ENCODE measurements around the gene COPS9.

Gene COPS9

DNA sequence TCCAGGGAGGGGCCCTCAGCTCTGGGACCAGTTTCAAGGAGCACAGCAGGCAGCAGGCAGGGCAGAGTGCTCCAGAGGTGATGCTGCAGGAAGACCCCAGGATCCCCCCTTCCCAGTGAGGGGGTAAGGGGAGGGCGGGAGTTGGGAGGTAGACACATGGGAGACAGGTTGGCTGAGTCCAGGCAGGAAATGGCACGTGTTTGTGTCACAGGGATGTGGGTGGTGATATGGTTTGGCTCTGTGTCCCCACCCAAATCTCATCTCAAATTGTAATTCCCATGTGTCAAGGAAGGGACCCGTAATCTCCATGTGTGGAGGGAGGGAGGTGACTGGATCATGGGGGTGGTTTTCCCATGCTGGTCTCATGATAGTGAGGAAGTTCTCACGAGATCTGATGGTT is 29.6 kb upstream of the COPS9 start:
- no peak for DNase-seq

DNA sequence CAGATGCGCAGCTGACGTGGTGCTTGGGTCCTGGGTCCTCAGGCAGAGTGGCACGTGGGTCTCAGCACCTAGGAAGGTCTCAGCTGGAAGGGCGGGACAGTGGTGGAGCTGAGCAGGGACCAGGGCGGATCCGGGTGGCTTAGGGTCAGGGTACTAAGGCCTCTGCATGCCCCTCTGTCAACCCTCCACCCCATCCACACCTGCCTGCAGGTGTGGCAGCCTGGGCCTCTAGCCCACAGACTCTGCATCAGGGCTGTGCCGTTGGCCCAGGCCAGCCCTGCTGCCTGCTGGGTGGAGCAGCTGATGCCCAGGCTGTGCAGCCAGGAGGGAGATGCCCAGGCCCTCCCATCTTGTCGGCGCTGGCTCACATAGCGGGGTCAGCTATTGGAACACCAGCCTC is 28.9 kb upstream of the COPS9 start:
- DNase-seq = no peak

DNA sequence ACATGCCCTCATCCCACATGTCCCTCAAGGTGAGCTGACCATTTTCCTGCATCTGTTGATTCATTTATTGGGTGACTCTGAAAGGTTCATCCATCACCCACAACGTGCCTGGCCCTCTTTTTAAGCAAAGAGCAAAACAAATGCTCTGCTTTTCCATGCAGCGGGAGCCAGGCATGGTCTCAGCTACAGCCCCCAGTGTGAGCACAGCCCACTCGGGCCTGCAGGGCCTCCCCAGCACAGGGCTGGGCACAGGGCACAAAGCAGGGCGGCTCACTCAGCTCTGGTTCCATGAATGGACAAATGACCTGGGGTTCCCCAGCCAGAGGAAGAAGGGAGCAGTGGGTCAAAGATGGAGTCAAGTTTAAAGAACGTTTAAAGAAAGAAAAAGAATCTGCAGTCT is 28.5 kb upstream of the COPS9 start:
- DNase-seq = no peak

- DNase-seq = no peak
Observed at GRCh38 chr2:240163844-240164574, 27.9 kb upstream of the COPS9 start.

DNA sequence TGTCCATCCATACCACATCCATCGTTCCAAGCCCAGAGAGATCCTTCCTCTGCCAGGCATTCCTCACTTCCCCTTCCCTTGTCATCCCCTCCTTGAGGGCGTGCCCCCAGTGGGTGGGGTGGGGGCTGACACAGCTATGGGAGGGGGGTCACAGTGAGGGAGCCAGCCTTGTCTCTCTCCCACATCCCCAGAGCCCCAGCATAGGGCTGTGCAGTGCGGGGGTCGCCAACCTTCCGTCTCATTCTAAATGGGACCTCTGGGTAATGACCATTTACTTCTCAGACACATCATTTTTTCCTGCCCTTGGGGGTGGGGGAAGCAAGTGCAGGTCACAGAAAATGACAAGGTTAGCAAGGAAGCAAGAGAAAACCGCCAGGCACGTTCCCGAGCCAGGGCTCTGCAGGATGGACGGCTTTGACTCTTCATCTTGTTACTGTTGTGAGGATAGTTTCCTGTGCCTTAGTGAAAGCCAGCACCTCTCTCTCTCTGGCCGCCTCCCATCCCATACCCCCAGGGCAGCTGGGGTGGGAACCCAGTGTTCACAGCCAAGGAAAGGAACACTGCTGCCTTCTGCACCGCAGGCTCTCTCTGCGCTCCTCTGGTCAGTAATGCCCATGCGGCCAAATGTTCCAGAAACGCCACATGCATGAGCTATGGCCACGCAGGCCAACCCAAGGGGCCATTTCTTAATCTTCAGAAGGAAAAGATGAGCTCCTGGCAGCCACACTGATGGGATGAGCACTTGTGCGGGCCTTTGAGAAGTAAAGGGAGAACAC is 27.0 kb upstream of the COPS9 start:
- DNase-seq = no peak

DNA sequence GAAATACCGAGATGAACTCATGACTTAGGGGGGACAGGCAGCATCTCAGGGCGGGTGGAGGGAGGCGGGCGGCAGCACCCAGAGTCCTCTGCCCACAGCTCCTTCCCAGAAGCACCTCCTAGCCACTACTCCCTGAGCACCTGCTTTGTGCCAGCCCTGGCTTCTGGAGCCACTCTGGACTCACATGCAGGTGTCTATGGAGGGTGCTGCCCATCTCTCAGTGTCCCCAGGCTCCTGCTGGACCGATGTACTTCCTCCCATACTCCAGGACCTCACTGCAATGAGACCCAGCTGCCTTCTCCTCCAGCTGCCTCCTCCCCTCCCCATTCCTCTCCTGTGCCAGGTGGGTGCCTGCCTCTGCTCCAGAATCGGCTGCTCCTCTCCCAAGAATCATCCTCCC is 26.4 kb upstream of the COPS9 start:
- no peak for DNase-seq

GRCh38 chr2:240162032-240162431 is 25.9 kb upstream of the COPS9 start:
- no peak for DNase-seq

DNA sequence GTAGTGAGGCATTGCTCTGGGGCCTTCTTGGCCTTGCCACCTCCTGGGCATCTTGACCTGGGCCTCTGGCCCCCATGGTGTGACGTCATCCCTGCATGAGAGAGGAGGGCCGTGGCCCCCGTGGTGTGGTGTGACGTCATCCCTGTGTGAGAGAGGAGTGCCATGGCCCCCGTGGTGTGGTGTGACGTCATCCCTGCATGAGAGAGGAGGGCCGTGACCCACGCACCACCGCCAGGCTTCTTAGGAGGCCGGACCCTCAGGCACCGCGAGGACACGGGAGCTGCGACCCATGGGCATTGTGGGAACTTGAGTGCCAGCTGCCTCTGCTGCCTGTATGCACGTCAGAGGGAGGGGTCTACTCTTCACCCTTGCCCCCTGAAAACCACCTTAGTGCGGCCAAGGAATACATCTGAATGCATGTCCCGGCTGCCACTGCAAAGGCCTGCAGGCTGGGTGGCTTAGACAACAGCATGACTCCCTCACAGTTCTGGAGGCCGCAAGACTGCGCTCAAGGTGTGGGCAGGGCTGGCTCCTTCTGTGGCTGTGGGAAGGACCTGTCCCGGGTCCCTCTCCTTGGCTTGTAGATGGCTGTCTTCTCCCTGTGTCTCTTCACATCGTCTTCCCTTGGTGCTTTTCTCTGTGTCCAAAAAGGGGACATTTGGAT is 25.1 kb upstream of the COPS9 start:
- no peak for DNase-seq

- DNase-seq = no peak
Observed at GRCh38 chr2:240160291-240161086, 24.4 kb upstream of the COPS9 start.

GRCh38 chr2:240159251-240159839 is 23.2 kb upstream of the COPS9 start:
- no peak for DNase-seq

DNA sequence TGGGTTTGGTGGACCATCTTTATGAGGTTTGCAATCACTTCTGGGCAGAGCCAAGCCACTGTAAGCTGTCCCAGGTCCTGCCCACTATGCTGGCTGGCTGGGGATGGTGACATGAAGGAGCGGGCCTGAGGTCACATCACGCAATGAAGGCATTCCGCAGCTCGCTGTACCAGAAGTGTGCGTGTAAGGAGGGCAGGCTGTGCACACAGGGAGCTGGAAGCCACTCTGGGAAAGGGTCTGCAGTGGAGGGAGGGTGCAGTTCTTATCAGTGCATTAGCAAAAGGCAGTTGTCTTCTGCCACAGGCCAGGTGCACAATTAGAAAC is 21.0 kb upstream of the COPS9 start:
- no peak for DNase-seq

GRCh38 chr2:240156435-240157146 is 20.5 kb upstream of the COPS9 start:
- no peak for DNase-seq

DNA sequence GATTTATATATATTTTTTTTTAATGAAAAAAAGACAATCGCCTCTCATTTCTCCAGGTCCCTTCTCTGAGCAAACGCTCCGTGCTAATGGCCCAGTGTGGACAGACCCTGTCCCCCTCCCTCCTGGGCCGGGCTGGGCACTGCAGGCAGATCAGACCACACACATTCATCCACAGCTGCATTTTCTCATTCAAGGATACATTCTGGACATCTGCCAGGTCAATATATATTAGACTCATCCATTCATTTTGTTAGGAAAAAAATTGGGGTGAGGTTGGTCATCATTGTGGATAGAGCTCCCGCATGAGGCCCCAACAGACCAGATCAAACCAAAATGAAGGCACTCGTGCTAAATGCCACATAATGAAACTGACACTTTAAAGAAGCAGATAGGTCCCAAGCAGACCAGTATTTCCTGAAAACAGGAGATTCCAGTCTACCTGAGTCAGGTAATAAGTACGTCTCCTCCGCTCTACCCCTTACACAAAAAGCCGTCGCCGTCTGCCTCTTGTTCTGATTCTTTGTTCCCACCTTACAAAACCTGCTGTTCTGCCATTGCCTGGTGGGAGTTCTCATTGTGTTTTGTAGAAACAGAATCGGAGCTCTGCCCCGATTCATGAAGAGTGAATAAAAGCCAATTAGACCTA is 19.8 kb upstream of the COPS9 start:
- no peak for DNase-seq

DNA sequence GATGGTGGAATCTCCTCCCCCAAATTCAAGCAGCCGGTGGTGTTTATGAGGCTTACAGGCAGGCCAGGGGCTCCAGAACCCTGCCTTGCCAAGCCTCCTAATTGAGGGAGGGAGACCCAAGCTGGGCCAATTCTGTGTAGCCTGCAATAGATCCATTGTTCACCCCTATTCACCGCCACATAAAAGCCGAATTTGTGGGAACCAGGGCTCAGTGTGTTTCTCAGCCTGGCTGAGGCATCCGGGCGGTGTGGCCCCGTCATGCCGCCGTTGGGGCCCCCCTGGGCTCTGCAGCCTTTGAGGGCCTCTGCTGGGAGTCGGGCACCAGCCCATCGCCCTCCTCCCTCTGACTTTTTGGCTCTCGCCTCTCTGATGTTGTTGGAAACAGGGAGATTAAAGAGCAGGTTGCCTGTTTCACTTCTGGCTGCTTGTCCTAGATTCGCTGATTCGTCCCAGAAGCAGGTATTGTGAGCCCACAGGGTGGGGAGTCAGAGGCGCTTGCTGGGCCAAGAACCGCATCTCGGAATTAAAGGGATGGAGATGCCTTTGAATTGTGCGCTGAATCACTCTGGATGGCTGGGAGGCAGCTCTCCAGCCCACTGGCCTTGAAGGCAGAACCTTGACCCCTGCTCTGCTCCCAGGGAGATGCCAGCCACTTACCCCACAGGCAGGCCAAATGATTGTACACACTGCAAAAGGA is 19.1 kb upstream of the COPS9 start:
- no peak for DNase-seq

- no peak for DNase-seq
Observed at GRCh38 chr2:240154606-240155005, 18.5 kb upstream of the COPS9 start.

GRCh38 chr2:240153418-240153817 is 17.3 kb upstream of the COPS9 start:
- no peak for DNase-seq

DNA sequence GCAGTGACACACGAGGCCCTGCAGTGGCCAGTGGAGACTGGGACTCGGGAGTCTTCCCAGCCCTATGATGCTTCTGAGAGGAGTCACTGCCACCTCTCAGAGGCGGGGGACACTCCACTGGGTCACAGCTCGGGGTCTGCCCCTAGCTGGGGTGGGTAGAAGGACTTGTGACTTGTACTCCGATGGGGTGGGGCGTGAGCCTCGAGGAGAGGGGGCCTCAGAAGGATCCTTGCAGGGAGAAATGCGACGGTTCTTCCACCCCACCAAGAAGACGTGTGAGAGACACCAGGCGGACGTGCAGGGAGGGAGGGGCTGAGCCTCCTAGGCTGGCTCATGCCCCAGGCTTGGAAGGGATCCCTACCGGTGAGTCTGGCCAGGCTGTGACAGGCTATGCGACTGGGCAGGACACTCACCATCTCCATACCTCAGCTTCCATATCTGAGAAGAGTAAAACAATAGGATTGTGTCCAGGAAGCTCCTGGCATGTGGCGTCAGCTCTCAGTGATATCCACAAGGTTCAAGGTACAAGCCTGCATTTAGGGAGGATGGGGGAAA is 15.4 kb upstream of the COPS9 start:
- DNase-seq = no peak

GRCh38 chr2:240149943-240150784 is 14.1 kb upstream of the COPS9 start:
- no peak for DNase-seq

- DNase-seq = no peak
Observed at GRCh38 chr2:240147911-240148587, 11.9 kb upstream of the COPS9 start.
